Common myeloid progenitor, CD34-positive (primary cell): ENCODE measurements around the gene KLF2.
A peak's percentile ranks its signal among the peaks of the same experiment; 100 is the strongest.

Experiments
- CTCF ChIA-PET: fragments of 350-600 bp; sonication (Branson Sonifier 250); formaldehyde crosslinking; loops from one replicate; lab custom pipeline; 2021; ENCODE audit warnings: antibody characterized with exemption; lab: Charles Lee
- POLR2A ChIA-PET: fragments of 350-600 bp; sonication (Branson Sonifier 250); formaldehyde crosslinking; loops from one replicate; lab custom pipeline; 2021; ENCODE audit warnings: antibody characterized with exemption; lab: Charles Lee
- DNase-seq, 3 donors: peaks; one replicate each; pipeline versions ENCODE4 v3.0.0 to v3.0.0-alpha.2; 2013
- H3K27ac ChIP-seq, 2 experiments: 1 replicate in 1 of 2; 2 replicates in 1 of 2; pipeline ENCODE4 v1.7.0; 2013; ENCODE audit warnings: inconsistent platforms in 2 of 2, low read length in 2 of 2, mild to moderate bottlenecking in 2 of 2, low read depth in 1 of 2, moderate library complexity in 1 of 2; ENCODE audit not compliant: severe bottlenecking in 2 of 2, insufficient read depth in 1 of 2, poor library complexity in 1 of 2
- H3K27me3 ChIP-seq, 5 experiments: replicated peaks in 2 of 5; 1 replicate in 3 of 5; 2 replicates in 2 of 5; pipeline versions ENCODE4 v1.6.1 to v1.7.0; 2013; ENCODE audit warnings: low read length in 4 of 5, mild to moderate bottlenecking in 2 of 5, moderate library complexity in 2 of 5, inconsistent platforms in 1 of 5; ENCODE audit not compliant: insufficient read depth in 5 of 5, control insufficient read depth in 4 of 5
- H3K36me3 ChIP-seq, 4 experiments: 1 replicate in 2 of 4; 2 replicates in 2 of 4; pipeline versions ENCODE4 v1.6.1 to v1.7.0; 2013; ENCODE audit warnings: low read length in 3 of 4, control low read depth in 1 of 4, mild to moderate bottlenecking in 1 of 4; ENCODE audit not compliant: control insufficient read depth in 4 of 4, insufficient read depth in 4 of 4
- H3K4me1 ChIP-seq, 4 experiments: 1 replicate in 3 of 4; 2 replicates in 1 of 4; pipeline versions ENCODE4 v1.6.1 to v1.7.1; 2013; ENCODE audit warnings: low read length in 3 of 4, mild to moderate bottlenecking in 3 of 4, control low read depth in 1 of 4, inconsistent platforms in 1 of 4, moderate library complexity in 1 of 4; ENCODE audit not compliant: control insufficient read depth in 4 of 4, insufficient read depth in 4 of 4; ENCODE audit errors: control extremely low read depth in 1 of 4
- H3K4me3 ChIP-seq, 7 experiments: 1 replicate in 4 of 7; 2 replicates in 3 of 7; pipeline versions ENCODE4 v1.5.1 to v1.7.0; 2013; ENCODE audit warnings: mild to moderate bottlenecking in 7 of 7, low read length in 6 of 7, moderate library complexity in 6 of 7, inconsistent platforms in 2 of 7, low read depth in 2 of 7, control low read depth in 1 of 7; ENCODE audit not compliant: insufficient read depth in 4 of 7, control insufficient read depth in 1 of 7; ENCODE audit errors: extremely low read depth in 1 of 7
- H3K9me3 ChIP-seq, 5 experiments: 1 replicate in 4 of 5; 2 replicates in 1 of 5; pipeline versions ENCODE4 v1.6.1 to v1.7.1; 2013; ENCODE audit warnings: low read length in 4 of 5, mild to moderate bottlenecking in 2 of 5, inconsistent platforms in 1 of 5, low read depth in 1 of 5, moderate library complexity in 1 of 5; ENCODE audit not compliant: control insufficient read depth in 4 of 5, insufficient read depth in 2 of 5; ENCODE audit errors: control extremely low read depth in 1 of 5
- WGBS: methylation state at CpG from one replicate; pipeline ENCODE4 v1.1.5; 2013; ENCODE audit not compliant: insufficient coverage; 5-methylcytosine and 5-hydroxymethylcytosine counted together

KLF2 gene

DNA sequence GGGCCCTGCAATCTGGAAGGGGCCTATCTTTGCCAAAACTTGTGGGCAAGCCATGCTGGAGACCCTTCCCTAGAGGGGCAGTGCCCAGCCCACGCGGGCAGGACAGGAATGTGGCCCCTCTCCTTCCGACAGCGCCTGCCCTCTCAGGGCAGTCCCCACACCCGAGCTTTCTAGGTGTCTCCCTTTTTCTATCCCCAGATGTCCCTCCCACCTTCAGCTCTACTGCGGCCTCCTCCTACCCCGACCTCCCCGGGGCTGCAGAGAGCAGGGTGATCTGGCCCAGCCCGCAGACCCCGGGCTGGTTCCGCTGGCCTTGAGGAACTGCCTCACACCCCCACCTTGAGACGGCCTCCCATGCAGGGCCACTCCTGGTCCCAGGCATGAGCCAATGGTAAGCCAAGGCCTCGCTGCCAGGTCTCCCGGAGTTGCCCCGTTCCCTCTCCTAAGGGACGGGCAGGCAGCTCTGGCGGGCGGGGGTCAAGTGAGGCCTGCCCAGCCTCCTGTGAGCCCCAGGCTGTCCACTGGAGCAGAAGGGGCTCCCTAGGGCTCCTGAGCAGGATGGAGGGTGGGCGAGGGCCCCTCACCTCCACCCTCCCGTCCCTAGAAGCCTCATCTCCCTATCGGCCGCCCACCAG is 39.7 kb downstream of the KLF2 start:
- H3K9me3 ChIP-seq = no peaks in the 10 kb centered on the region
- peaks cover 0 to 4% (median 0%) of the 10 kb centered on the region in 5 experiments for H3K27me3 ChIP-seq
- no peak overlapping the region for H3K4me3 ChIP-seq
- H3K36me3 ChIP-seq = peaks cover 0 to 13% (median 3%) of the 10 kb centered on the region in 4 experiments
- ChIA-PET POLR2A (no interaction called here), CTCF (interaction anchor here (1.2 kb wide), 1 partner anchor 22 kb away, joined by 3 read pairs; no protein-coding TSS in a partner anchor)
- peaks cover 31 to 46% (median 45%) of the 10 kb centered on the region in 4 experiments for H3K4me1 ChIP-seq
- WGBS = 93% methylated on average over 19 of the region's 22 CpGs
- H3K27ac ChIP-seq = no peak overlapping the region
- DNase-seq = no peak

DNA sequence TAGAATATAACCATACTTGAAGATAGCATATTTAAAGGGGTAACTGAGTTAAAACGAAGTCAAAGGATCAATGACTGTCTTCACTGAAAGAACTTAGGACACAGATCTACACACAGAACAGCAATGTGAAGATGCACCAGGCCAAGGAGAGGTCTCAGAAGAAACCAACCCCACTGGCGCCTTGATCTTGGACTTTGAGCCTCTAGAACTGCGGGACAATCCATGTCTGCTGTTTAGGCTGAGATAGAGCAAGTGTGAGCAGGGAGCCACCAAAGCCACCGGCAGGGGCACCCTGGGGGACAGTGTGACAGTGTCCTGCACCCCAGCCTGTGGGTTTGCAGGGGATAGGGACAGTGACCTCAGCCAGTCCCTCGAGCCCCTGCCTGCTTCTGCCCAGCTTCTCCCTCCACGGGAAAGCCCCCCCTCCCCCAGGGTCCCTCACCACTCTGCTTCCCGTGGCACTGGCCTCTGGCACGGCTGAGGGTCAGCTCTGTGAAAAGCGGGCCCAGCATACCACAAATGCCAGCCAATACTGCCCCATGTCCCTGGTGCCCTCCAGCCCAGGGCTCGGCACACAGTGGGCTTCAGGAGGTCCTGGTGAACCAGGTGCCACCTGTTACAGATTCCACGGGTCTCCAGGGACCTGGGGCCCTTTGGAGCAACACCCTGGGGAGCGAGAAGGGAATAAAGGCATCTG is 40.8 kb downstream of the KLF2 start:
- peaks cover 32 to 55% (median 53%) of the 10 kb centered on the region in 4 experiments for H3K4me1 ChIP-seq
- POLR2A ChIA-PET = no interaction called here
- no peak overlapping the region for H3K4me3 ChIP-seq
- peaks cover 0 to 4% (median 3%) of the 10 kb centered on the region in 5 experiments for H3K27me3 ChIP-seq
- CTCF ChIA-PET = interaction anchor here (1.2 to 1.9 kb wide), 2 partner anchors 21 to 24 kb away, joined by 3 to 6 read pairs; no protein-coding TSS in a partner anchor
- WGBS = 90% methylated on average over 12 of the region's 12 CpGs
- H3K27ac ChIP-seq = no peak overlapping the region
- peaks cover 0 to 13% (median 3%) of the 10 kb centered on the region in 4 experiments for H3K36me3 ChIP-seq
- H3K9me3 ChIP-seq = no peaks in the 10 kb centered on the region
- no peak for DNase-seq

DNA sequence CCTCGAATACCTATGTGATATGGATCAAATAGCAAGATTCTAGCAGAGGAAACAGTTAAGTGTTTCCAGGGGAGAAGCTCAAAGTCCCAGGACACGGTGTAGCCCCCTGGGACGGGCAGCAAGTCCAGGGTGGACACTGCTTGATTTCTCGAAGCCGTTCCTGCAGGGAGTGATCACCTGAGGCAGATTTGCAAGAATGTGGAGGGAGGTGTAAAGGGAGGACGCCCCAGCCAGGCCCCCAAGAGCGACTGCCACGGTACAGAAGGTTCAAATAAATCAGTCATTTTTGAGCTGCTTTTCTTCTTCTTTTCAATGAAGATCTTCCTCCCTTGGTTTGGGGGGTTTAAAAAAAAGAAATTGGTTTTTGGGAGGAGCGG is 41.4 kb downstream of the KLF2 start:
- Histone ChIP-seq H3K27ac (no peak overlapping the region), H3K4me1 (peaks cover 38 to 61% (median 58%) of the 10 kb centered on the region in 4 experiments), H3K4me3 (peak overlapping the region in 3 of 7 experiments; percentile 23 to 56 (median 53)), H3K27me3 (peaks cover 0 to 4% (median 3%) of the 10 kb centered on the region in 5 experiments), H3K9me3 (no peaks in the 10 kb centered on the region), H3K36me3 (peaks cover 0 to 13% (median 5%) of the 10 kb centered on the region in 4 experiments)
- no peak for DNase-seq
- POLR2A ChIA-PET = interaction anchor here (1.1 to 1.5 kb wide), 2 partner anchors 36 to 41 kb away, joined by 3 read pairs; partner anchors contain the start of gene KLF2
- 81% methylated on average over 5 of the region's 9 CpGs for WGBS
- CTCF ChIA-PET = interaction anchor here (1.4 to 1.9 kb wide), 3 partner anchors 10 to 25 kb away, joined by 4 to 6 read pairs (median 5); no protein-coding TSS in a partner anchor

DNA sequence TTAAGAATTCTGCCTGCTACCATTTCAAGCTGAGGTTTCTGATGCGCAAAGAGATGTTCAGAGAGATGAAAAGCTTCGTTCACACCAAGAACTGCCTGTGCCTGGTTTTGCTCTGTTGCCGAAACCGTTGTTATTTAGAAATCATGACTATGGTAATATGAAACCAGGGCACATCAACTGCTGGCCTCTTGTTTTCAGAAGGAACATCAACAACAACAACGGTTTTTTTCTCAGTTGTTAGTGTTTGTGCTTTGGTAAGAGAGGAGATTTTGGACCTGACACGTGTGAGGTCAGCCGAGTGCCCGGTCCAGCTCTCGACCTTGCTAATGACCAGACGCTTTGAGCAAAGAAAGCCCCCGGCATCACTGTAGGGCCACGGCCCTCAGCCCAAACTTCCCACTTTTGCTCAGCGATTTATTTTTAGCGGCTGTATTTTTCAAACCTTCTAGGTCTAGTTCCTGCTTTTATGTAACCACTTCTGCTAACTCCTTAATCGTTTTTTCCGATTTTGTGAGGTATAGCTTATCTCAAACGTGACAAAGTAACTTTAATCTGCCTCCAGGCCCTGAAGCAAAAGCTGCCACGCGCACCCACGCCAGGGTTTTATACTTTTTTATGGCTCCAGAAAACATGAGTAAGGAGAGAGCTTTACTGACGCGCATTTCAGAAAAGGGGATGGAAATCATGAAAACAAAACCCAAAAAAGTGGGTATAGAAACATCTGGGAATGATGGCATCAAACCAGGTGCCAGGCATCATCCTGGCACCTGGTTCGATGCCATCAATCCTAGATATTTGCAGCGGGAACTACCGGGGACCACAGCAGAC is 42.0 kb downstream of the KLF2 start:
- H3K4me1 ChIP-seq = peaks cover 38 to 67% (median 64%) of the 10 kb centered on the region in 4 experiments
- peak overlapping the region in 1 of 2 experiments; percentile 37 for H3K27ac ChIP-seq

DNA sequence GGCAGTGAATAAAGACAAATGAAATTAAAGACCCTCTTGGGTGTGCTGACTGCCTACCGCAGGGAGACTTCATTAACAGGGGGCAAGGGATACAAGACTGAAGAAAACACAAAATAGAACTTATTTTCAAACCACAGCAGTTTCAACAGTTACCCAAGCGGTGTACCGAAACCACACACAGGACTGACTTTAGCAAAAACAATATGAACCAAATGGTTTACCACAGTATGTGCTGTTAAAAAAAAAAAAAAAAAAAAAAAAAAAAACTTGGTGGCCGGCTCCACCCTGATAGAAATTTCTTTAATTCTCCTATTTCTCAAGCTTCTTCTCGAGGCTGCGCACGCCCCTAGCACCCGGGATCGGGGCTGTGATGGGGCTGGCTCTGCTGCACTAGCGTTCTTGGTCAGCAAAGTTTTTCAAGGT is 42.6 kb downstream of the KLF2 start:
- DNase-seq = peak; percentile 74 to 92 (median 91)
- Histone ChIP-seq H3K27me3 (peaks cover 0 to 4% (median 3%) of the 10 kb centered on the region in 5 experiments), H3K27ac (peak overlapping the region in 1 of 2 experiments; percentile 37), H3K36me3 (peaks cover 0 to 11% (median 4%) of the 10 kb centered on the region in 4 experiments), H3K9me3 (no peaks in the 10 kb centered on the region), H3K4me3 (peak overlapping the region in 6 of 7 experiments; percentile 2 to 66 (median 44)), H3K4me1 (peaks cover 44 to 73% (median 70%) of the 10 kb centered on the region in 4 experiments)
- WGBS = 0% methylated on average over 6 of the region's 10 CpGs
- CTCF ChIA-PET = interaction anchor here (1.4 to 1.9 kb wide), 3 partner anchors 11 to 26 kb away, joined by 4 to 6 read pairs (median 5); no protein-coding TSS in a partner anchor
- POLR2A ChIA-PET = interaction anchor here (0.6 to 1.5 kb wide), 4 partner anchors 25 to 43 kb away, joined by 3 to 4 read pairs (median 3); partner anchors contain the start of gene KLF2

More for the DNA sequence above, 42.0 kb downstream of the KLF2 start:
- POLR2A ChIA-PET = interaction anchor here (0.7 to 1.5 kb wide), 4 partner anchors 24 to 42 kb away, joined by 3 read pairs; partner anchors contain the start of gene KLF2
- CTCF ChIA-PET = interaction anchor here (1.4 to 1.9 kb wide), 3 partner anchors 10 to 25 kb away, joined by 4 to 6 read pairs (median 5); no protein-coding TSS in a partner anchor
- Histone ChIP-seq H3K4me3 (peak overlapping the region in 6 of 7 experiments; percentile 23 to 66 (median 44)), H3K27me3 (peaks cover 0 to 4% (median 3%) of the 10 kb centered on the region in 5 experiments), H3K36me3 (peaks cover 0 to 11% (median 5%) of the 10 kb centered on the region in 4 experiments), H3K9me3 (no peaks in the 10 kb centered on the region)
- WGBS = 5% methylated on average over 21 of the region's 25 CpGs
- DNase-seq = peak in 2 of 3 donors; percentile 84 to 89
